GM04503 (cell line): ENCODE results near the gene IL6ST.
A peak's percentile ranks its signal among the peaks of the same experiment; 100 is the strongest.
"Not testable (repeated sequence)": the region's sequence is repeated elsewhere in the genome, so short reads cannot be mapped to it uniquely, and the experiment has no call there.

Experiments used
- DNase-seq: peaks from one replicate; pipeline ENCODE4 v3.0.0-alpha.2; 2012; ENCODE audit warnings: low read depth

The IL6ST gene

GRCh38 chr5:55965525-55965924, 29.2 kb downstream of the IL6ST start:
- DNase-seq = no peak

GRCh38 chr5:55960779-55961178, 34.0 kb downstream of the IL6ST start:
- no peak for DNase-seq

DNA sequence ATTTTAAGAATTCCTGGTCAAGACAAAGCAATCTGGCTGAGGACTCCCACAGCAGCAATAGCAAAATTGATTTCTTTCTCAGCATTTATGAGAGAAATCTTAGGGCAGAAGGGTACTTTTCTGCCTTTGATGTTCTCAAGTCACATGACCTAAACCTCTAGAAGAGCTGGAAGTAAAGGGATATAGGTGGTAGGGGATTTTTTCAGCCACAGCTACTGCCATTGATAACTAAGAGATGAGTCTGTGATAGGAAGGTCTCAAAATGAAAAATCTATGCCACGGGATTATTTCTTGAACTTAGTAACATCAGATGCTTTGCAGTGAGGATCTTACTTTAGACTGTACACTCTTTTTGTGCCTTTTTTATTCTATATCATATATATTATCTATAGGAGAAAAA, 35.6 kb downstream of the IL6ST start:
- no peak for DNase-seq

GRCh38 chr5:55941154-55941553, 53.6 kb downstream of the IL6ST start:
- DNase-seq = not testable (repeated sequence)

DNA sequence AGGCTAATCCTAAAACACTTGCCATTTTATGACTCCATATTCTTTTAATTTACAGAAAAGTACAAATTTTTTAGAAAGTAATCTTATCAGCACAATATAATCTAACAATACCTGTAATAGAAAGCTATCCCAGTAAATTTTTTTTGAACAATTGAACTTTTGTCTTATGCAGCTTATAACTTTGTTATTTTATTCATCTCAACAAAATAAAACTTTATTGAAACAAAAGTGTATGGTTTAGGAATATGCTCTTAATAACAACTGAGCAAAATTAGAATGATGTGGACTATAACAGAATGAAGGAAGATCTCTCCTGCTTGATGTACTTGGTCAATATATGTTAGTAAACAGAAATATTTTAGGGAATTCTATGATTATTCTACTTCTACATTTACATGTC, 57.2 kb downstream of the IL6ST start:
- DNase-seq = not testable (repeated sequence)

DNA sequence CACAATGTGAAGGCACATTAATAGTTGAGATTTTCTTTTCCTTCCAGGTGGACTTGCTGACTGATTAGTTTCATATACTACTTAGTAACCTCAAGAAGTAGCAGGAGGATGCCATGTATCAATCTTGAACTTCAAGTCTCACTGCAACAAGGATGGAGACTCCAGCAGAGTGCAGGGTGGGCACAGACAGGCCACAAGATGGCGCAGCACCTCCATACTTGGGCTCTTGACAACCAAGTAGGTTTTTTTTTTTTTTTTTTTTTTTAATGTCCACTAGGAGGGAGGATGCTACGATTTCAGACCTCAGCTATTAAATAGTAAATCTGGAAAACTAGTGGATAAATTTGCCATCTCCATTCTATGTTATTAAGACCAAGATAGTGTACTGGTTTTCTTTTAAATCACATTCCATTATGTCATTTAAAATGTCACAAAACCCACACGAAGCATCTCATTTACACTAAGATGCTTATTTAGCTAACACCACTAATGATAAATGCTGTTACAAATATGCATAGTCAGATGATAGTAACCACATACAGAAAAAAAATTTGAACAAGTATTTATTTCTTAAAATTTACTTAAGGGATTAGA, 58.6 kb downstream of the IL6ST start:
- DNase-seq = peak; percentile 22

- DNase-seq = no peak
Observed at GRCh38 chr5:55935371-55935770, 59.4 kb downstream of the IL6ST start.

DNA sequence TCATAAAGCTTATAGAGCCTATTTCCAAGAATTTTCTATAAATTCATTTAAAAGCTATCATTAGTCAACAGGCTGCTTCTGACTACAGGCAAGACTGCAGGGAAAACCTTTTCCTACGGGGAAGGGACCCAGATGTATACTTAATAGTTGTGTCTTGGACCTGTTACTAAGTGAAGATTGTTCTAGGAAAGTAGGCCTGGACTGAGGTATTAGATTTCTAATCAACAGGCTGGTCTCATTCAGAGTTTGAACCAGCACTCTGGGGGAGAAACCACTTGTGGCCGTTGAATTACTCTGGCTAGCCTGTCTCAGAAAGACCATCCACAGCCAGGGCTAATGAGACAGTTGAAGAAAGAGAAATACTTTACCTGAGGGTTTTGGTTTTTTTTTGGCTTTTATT, 60.0 kb downstream of the IL6ST start:
- DNase-seq = no peak

DNA sequence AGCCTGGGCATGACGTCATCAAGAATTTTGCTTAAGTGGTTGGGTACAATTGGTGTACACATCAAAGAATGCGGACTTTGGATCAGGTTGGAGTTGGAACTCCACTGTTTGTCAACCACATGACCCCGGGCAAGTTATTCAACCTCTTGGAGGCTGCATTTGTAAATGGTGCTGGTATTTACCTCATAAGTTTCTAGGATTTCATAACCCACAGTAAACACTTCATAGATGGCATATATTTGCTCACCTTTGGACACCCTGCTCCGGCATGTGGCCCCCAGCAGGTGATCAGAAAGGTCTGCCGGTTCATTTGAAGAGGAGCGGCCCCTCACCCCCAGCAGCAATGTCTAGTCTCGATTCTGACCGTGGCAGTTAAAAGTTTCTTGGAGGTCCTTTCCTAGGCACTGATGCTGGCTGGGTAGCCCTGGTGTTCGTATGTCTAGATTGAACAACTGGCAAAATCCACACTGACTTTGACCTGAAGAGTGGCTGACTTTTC, 60.6 kb downstream of the IL6ST start:
- no peak for DNase-seq

DNA sequence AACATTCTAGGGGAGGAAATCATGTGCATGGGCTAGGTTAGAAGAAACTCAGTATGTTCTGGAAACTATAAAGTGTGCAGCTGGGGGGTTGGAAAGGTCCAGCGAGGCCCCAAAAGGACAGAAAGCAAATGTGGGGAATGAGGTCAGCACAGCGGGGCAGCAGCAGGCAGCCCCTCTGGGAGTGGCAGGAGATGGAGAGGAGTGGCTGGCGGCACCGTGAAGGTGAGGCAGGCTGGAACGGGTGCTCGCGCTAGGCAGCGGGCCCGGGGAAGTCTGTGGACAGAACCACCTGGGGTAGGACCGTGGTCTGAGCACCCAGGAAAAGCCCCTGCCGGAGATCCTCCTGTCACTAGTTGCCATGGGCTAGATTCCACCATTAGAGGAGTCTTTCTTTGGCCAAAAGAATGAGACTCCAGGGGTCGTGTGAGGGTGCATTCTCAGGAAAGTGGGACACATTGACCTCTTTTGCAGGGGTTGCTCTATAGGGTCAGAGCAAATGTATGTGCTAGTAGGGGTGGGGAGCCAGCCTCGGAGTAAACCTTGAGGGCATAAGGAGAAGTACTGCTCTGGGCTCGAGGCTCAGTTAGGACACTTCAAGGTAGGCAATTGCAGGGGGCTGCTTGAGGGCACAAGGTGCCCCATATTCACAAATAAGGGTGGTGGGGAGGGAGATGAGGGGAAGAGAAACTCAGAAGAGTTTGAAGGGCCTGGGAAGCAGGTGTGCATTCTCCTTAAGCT, 61.2 kb downstream of the IL6ST start:
- no peak for DNase-seq

GRCh38 chr5:55932700-55933099, 62.1 kb downstream of the IL6ST start:
- DNase-seq = no peak

GRCh38 chr5:55929020-55929799, 65.6 kb downstream of the IL6ST start:
- DNase-seq = no peak

DNA sequence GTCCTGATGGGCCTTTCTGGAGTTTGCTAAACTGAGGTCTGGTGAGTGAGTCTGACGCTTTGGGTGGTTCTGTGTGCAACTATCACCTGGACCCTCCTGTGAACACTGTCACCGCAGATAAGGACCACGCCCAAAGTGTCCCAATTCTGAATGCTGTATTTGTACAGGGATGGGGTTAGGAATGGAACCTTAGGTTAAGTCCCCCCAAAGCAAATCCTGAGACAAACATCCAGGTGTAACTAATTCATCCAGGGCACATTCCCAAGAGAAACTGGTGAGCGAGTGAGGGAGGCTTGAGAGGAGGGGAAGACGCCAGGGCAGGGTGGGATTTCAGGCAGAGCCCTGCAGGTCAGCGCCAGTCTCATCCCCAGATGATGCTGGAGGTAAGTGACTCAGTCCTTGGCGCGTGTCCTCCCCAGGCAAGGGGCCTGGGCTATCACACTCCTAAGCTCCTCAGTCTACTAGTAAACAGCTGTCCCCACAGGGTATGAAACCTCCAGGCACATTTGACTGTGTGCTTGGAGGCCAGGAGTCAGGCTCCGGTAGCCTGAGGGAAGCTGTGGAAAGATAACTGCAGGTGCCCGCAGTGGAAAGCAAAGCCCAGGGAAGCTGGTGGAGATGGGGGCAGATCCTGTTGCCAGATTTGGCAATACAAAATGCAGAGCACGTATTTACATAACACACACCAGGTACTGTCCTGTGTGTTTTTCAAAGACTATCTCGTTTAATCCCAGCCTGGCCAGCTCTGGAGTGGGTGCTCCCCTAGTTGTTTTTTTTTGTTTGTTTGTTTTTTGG, 66.7 kb downstream of the IL6ST start:
- no peak for DNase-seq

DNA sequence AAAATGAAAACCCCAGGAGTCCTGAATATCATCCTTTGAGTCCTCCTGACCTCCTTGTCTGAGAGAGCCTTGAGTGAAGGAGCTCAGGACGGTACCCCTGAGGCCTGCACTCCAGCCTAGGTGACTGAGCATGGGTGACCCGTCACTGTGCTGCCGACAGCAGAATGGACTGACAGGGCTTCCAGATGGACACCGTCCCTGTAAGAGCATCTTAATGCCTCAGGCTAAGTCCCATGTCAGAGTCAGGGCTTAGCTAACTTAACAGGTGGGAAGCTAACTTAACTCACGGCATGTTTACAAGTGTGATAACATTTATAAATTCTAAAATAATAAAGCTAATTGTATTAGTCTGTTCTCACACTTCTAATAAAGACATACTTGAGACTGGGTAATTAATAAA, 68.3 kb downstream of the IL6ST start:
- DNase-seq = no peak

GRCh38 chr5:55925712-55926111, 69.1 kb downstream of the IL6ST start:
- no peak for DNase-seq

DNA sequence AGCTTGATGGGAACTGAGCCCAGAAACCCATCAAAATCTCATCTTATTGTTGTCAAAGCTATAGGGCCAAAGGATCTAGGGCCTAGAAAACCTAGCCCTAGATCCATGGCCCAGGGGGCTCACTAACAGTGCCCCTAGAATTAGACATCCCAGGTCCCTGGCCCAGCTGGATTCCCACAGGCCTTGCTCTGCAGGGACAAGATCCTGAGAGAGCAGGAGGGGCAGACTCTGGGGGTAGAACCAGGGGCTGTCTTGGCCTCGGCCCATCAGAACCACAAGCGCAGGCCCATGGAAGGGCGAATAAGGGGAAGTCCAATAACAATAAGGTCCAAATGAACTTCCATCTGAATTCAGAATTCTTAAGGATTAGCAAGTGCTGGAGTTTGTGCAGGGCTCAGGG, 69.6 kb downstream of the IL6ST start:
- DNase-seq = no peak

DNA sequence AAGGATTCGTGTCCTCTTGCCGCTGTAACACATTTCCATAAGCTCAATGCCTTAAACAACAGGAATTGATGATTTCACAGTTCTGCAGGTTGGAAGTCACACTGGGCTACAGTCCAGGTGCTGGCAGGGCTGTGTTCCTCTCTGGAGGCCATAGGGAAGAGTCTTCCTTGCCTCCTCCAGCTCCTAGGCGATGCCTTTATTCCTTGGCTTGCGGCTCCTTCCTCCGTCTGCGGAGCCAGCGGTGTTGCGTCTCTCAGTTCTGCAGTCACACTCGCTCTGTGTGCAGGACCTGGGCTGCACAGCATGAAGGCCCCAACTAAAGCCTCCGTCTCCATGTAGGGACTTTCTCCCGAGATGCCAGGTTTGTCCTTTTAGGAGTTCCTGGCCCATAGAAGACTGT, 70.0 kb downstream of the IL6ST start:
- DNase-seq = no peak

DNA sequence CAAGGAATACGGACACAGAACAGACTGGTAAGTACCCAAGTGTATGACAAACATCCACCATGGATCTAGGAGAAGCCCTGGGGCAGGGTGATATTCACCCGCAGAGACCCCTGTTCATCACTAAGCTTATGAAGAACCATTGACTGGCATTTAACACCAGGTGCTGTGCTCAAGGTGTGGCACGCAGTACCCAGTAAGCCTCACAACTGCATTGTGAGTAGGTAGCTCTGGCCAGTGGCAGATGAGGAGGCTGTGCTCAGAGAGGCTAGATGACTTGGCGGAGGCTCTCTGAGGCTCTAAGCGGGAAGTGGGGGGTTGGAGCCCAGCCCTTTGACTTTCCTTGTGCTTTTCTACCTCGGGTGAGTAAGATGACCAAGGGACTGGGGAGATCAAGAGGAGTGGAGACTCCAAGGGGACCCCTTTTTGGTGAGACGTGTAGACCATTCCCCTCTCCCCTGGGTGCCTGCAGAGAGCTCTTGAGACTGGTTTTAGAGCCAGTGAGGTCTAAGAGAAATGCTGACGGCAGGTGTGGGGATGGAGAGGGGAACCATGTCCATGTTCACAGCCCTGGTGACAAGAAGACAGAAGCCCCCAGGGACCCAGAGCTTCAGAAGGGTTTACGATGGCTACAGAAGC, 70.8 kb downstream of the IL6ST start:
- DNase-seq = no peak

DNA sequence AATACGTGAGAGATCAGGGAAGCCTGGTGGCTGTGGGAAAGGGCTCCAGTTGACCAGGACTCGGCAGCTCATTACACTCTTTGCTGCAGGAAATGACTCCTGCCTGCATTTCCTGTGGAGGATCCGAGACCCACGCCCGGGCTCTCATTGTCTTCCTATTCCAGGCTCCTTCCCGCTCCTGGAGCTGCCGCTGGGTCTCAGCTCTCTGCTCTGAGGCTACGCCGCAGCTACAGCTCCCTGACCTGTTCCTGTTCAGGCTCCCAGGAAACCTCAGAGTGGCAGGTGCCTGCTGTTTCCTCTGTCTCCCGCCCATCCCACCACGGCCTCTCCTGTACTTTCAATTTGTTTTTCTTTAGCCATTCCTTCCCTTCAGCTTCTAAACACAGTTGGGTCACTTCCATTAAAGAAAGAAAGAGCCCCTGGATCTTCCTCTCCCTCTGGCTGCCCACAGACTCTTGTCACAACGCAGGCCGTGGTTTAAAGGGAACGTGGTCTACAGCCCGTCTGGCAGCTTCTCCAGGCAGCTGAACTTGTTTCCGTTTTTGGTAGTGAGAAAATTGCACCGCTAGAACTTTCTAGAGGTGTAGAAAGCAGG, 71.5 kb downstream of the IL6ST start:
- DNase-seq = no peak

DNA sequence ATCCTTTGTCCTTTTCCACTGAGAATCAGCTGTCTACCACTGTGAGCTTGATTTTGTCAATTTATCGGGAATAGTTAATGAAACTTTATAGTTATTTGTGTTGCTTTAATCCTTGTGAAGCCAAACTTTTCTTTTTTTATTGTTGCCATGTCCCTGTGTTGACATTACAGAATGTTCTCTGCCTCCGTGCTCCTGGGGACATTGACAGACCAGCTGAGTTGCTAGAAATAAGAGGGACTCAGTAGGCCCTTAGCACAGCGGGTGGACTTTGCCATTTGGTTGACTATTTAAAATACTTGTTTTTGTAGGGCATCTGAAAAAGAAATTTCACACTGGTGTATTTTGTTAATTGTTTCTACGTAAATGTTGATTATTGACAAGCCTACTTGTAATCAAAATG, 73.1 kb downstream of the IL6ST start:
- no peak for DNase-seq

DNA sequence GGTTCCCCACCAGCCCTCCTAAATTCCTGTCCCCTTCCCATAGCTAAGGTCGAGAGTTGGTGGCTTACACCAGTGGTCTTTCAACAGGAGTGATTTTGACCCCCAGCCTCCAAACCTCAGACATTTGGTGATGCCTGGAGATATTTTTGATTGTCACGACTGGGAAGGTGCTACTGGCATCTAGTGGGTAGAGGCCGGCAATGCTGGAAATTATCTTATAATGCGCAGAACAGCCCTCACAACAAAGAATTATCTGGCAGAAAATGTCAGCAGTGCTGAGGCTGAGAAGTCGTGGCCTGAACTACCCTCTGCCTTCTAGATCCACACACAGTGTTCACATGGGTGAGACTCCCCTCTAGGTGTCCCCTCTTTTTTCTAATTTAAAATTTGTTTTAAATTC, 74.0 kb downstream of the IL6ST start:
- DNase-seq = no peak
